GM12878 (cell line): ENCODE data around the gene TNIP1. TPM values are rescaled to one million over a fixed set of nuclear protein-coding genes. Genes with fewer than 3 reads are reported as not detected.

ENCODE experiments used
- ATF2 ChIP-seq: IDR thresholded peaks from 2 replicates; pipeline ENCODE4 v1.6.1; 2012; ENCODE audit warnings: low read length, inconsistent platforms
- CBFB ChIP-seq: IDR thresholded peaks from 2 replicates; pipeline ENCODE4 v1.6.1; 2016; ENCODE audit warnings: antibody characterized with exemption, low read depth
- CBX3 ChIP-seq: fragments of 200-600 bp; sonication (generic); IDR thresholded peaks from 2 replicates; pipeline ENCODE4 v1.6.1; 2016; ENCODE audit warnings: low read depth, borderline replicate concordance
- CHD2 ChIP-seq: IDR thresholded peaks from 2 replicates; pipeline ENCODE4 v1.6.1; 2011; ENCODE audit warnings: low read depth, low read length, improper control_type of control experiment, borderline replicate concordance
- JUNB ChIP-seq: IDR thresholded peaks from 2 replicates; pipeline ENCODE4 v1.6.1; 2016; ENCODE audit warnings: antibody characterized with exemption, mild to moderate bottlenecking
- KLF5 ChIP-seq: fragments of 450-650 bp; IDR thresholded peaks from 2 replicates; pipeline ENCODE4 v1.6.1; 2014; ENCODE audit warnings: mild to moderate bottlenecking; ENCODE audit not compliant: partially characterized antibody
- MTA2 ChIP-seq: fragments of 450-650 bp; IDR thresholded peaks from 2 replicates; pipeline ENCODE4 v1.6.1; 2016; ENCODE audit warnings: low read depth, mild to moderate bottlenecking, moderate library complexity
- NFYB ChIP-seq: IDR thresholded peaks from 2 replicates; pipeline ENCODE4 v1.6.1; 2011; ENCODE audit warnings: low read depth, mild to moderate bottlenecking, low read length, improper control_type of control experiment, moderate library complexity; ENCODE audit not compliant: insufficient read depth
- POLR2A ChIP-seq: IDR thresholded peaks from 2 replicates; pipeline ENCODE4 v1.6.1; 2011; ENCODE audit warnings: low read depth, mild to moderate bottlenecking, low read length
- POLR2AphosphoS5 ChIP-seq: IDR thresholded peaks from 2 replicates; pipeline ENCODE4 v1.6.1; 2011; ENCODE audit warnings: mild to moderate bottlenecking, low read length, inconsistent platforms
- RAD51 ChIP-seq: fragments of 450-650 bp; IDR thresholded peaks from 2 replicates; pipeline ENCODE4 v1.6.1; 2016; ENCODE audit warnings: moderate library complexity, mild to moderate bottlenecking, inconsistent platforms
- RB1 ChIP-seq: fragments of 450-650 bp; formaldehyde crosslinking; IDR thresholded peaks from 2 replicates; pipeline ENCODE4 v1.6.1; 2017; ENCODE audit warnings: mild to moderate bottlenecking, borderline replicate concordance
- SPI1 ChIP-seq: IDR thresholded peaks from 2 replicates; pipeline ENCODE4 v1.6.1; 2011; ENCODE audit warnings: low read depth, mild to moderate bottlenecking, low read length, moderate library complexity, borderline replicate concordance; ENCODE audit not compliant: insufficient read depth
- STAT3 ChIP-seq: IDR thresholded peaks from 2 replicates; pipeline ENCODE4 v1.6.1; 2011; ENCODE audit warnings: low read depth, low read length, improper control_type of control experiment
- WRNIP1 ChIP-seq: IDR thresholded peaks from 2 replicates; pipeline ENCODE4 v1.6.1; 2011; ENCODE audit warnings: low read depth, low read length, improper control_type of control experiment, borderline replicate concordance
- ZBTB33 ChIP-seq: fragments of 450-650 bp; IDR thresholded peaks from 2 replicates; pipeline ENCODE4 v1.6.1; 2017; ENCODE audit warnings: mild to moderate bottlenecking
- polyA plus RNA-seq, 11 experiments: library from polyadenylated mRNA; depleted of rRNA in 4 of 11; unstranded in 6 of 11; stranded (reverse) in 5 of 11; fragments of >200 nt; fragmentation: Nextera tagmentation in 4 of 11; fragmentation: Illumina TruSeq in 1 of 11; extraction: Ambion mirVana in 4 of 11; extraction: Trizol in 1 of 11; gene quantifications; 1 replicate in 1 of 11; 2 replicates in 10 of 11; pipeline versions ENCODE4 v1.2.1 to v1.2.3, GENCODE V29; 2011 to 2016; ENCODE audit warnings: inconsistent platforms in 2 of 11, missing spikeins in 2 of 11, low read depth in 1 of 11
- total RNA-seq, 4 experiments: library from RNA; depleted of rRNA in 3 of 4; stranded (reverse); fragments of >200 nt in 3 of 4; fragmentation: Illumina TruSeq in 1 of 4; extraction: Trizol in 1 of 4; gene quantifications; 2 replicates each; pipeline versions ENCODE4 v1.2.1 to v1.2.3, GENCODE V29; 2013 to 2021
- TF ChIP-seq, protein P1 (sequence below): fragments of 450-650 bp; IDR thresholded peaks from 2 replicates; pipeline ENCODE4 v1.6.1; 2016; ENCODE audit warnings: mild to moderate bottlenecking, moderate library complexity, borderline replicate concordance
- TF ChIP-seq, protein P2 (sequence below): fragments of 450-650 bp; formaldehyde crosslinking; IDR thresholded peaks from 2 replicates; pipeline ENCODE4 v1.4.0; 2020; ENCODE audit warnings: mild to moderate bottlenecking, moderate library complexity
- TF ChIP-seq, protein P3 (sequence below): fragments of 450-650 bp; IDR thresholded peaks from 2 replicates; pipeline ENCODE4 v1.6.1; 2014; ENCODE audit warnings: mild to moderate bottlenecking

TNIP1 gene
- total and polyA plus RNA-seq, 10 of the 15 experiments (the other 5 are each of a cell fraction or from before 2014, with no cell fraction given): 4.4 to 279 (median 150) TPM

DNA sequence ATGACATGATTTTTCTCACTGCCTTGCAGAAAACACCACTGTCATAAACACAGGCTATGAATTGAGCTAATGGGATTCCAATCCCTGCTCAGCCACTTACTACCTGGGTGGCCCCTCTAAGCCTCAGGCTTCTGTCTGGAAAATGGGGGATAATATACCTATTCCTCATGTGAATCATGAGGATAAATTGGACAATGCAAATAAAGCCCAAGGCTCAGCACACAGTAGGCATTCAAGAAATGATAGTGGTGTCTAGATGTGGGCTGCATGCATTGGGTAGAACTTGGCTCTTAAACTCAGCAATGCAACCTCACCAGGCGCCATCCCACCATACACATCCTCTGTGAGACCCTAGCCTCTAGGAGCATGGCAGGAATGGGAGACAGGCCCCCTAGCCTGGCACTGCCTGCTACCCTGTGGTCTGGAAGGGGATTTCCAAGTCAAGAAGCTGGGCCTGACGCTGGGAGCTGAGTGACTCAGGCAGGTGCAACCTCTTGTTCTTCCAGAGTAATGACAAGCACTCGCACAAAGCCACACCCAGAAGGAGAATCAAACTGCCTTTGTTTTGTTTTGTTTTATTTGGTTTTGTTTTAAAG lies 2.3 kb upstream of the TNIP1 start (continued):
- TF ChIP-seq NFYB: no peak
- no peak for TF ChIP-seq WRNIP1
- TF ChIP-seq, protein P1, sequence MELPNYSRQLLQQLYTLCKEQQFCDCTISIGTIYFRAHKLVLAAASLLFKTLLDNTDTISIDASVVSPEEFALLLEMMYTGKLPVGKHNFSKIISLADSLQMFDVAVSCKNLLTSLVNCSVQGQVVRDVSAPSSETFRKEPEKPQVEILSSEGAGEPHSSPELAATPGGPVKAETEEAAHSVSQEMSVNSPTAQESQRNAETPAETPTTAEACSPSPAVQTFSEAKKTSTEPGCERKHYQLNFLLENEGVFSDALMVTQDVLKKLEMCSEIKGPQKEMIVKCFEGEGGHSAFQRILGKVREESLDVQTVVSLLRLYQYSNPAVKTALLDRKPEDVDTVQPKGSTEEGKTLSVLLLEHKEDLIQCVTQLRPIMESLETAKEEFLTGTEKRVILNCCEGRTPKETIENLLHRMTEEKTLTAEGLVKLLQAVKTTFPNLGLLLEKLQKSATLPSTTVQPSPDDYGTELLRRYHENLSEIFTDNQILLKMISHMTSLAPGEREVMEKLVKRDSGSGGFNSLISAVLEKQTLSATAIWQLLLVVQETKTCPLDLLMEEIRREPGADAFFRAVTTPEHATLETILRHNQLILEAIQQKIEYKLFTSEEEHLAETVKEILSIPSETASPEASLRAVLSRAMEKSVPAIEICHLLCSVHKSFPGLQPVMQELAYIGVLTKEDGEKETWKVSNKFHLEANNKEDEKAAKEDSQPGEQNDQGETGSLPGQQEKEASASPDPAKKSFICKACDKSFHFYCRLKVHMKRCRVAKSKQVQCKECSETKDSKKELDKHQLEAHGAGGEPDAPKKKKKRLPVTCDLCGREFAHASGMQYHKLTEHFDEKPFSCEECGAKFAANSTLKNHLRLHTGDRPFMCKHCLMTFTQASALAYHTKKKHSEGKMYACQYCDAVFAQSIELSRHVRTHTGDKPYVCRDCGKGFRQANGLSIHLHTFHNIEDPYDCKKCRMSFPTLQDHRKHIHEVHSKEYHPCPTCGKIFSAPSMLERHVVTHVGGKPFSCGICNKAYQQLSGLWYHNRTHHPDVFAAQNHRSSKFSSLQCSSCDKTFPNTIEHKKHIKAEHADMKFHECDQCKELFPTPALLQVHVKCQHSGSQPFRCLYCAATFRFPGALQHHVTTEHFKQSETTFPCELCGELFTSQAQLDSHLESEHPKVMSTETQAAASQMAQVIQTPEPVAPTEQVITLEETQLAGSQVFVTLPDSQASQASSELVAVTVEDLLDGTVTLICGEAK: no peak
- TF ChIP-seq SPI1: no peak
- no peak; the same call in 1 of the 2 replicates for TF ChIP-seq MTA2
- TF ChIP-seq, protein P2, sequence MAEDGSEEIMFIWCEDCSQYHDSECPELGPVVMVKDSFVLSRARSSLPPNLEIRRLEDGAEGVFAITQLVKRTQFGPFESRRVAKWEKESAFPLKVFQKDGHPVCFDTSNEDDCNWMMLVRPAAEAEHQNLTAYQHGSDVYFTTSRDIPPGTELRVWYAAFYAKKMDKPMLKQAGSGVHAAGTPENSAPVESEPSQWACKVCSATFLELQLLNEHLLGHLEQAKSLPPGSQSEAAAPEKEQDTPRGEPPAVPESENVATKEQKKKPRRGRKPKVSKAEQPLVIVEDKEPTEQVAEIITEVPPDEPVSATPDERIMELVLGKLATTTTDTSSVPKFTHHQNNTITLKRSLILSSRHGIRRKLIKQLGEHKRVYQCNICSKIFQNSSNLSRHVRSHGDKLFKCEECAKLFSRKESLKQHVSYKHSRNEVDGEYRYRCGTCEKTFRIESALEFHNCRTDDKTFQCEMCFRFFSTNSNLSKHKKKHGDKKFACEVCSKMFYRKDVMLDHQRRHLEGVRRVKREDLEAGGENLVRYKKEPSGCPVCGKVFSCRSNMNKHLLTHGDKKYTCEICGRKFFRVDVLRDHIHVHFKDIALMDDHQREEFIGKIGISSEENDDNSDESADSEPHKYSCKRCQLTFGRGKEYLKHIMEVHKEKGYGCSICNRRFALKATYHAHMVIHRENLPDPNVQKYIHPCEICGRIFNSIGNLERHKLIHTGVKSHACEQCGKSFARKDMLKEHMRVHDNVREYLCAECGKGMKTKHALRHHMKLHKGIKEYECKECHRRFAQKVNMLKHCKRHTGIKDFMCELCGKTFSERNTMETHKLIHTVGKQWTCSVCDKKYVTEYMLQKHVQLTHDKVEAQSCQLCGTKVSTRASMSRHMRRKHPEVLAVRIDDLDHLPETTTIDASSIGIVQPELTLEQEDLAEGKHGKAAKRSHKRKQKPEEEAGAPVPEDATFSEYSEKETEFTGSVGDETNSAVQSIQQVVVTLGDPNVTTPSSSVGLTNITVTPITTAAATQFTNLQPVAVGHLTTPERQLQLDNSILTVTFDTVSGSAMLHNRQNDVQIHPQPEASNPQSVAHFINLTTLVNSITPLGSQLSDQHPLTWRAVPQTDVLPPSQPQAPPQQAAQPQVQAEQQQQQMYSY: no peak
- TF ChIP-seq, protein P3, sequence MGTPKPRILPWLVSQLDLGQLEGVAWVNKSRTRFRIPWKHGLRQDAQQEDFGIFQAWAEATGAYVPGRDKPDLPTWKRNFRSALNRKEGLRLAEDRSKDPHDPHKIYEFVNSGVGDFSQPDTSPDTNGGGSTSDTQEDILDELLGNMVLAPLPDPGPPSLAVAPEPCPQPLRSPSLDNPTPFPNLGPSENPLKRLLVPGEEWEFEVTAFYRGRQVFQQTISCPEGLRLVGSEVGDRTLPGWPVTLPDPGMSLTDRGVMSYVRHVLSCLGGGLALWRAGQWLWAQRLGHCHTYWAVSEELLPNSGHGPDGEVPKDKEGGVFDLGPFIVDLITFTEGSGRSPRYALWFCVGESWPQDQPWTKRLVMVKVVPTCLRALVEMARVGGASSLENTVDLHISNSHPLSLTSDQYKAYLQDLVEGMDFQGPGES: no peak
- no peak for TF ChIP-seq CBX3
- TF ChIP-seq JUNB: no peak
- TF ChIP-seq STAT3: no peak
- TF ChIP-seq POLR2AphosphoS5: peak; percentile 65; the same call in 1 of the 2 replicates
- TF ChIP-seq CHD2: no peak
- TF ChIP-seq RB1: no peak
- no peak for TF ChIP-seq CBFB
- no peak for TF ChIP-seq RAD51
- peak; percentile 18; the same call in 1 of the 2 replicates for TF ChIP-seq POLR2A
- TF ChIP-seq ATF2: no peak
- no peak for TF ChIP-seq ZBTB33
- no peak for TF ChIP-seq KLF5
